HS-27A (cell line): ENCODE data around the gene ALLC.
"Not testable (repeated sequence)": the region's sequence is repeated elsewhere in the genome, so short reads cannot be mapped to it uniquely, and the experiment has no call there.

Experiments used
- DNase-seq: peaks from one replicate; pipeline ENCODE4 v3.0.0-alpha.2; 2012; ENCODE audit warnings: low read depth, missing footprints

The ALLC gene

DNA sequence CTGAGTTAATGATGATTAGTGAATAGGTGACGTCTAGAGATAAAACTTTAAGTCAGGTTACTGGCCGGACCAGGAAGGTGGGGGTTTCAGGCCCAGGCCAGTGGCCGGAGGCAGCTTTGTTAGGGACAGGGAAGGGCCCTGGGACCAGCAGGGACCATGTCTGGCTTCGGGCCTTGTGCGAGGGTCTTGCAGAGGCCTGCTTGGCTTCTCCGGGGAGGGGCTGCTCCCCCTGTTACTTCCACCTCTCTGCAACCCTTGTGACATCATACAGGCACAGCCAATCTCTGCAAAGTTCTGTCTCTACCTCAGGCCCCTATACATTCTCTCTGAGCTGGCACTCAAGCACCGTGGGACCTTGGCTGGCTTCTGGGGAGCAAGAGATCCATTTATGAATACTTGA lies at the start of gene ALLC:
Gene ALLC (plus strand): TSS at position 320 of the 400 bp plus-strand sequence. CDS start 12,958 bp downstream, outside the sequence.
- DNase-seq: no peak

DNA sequence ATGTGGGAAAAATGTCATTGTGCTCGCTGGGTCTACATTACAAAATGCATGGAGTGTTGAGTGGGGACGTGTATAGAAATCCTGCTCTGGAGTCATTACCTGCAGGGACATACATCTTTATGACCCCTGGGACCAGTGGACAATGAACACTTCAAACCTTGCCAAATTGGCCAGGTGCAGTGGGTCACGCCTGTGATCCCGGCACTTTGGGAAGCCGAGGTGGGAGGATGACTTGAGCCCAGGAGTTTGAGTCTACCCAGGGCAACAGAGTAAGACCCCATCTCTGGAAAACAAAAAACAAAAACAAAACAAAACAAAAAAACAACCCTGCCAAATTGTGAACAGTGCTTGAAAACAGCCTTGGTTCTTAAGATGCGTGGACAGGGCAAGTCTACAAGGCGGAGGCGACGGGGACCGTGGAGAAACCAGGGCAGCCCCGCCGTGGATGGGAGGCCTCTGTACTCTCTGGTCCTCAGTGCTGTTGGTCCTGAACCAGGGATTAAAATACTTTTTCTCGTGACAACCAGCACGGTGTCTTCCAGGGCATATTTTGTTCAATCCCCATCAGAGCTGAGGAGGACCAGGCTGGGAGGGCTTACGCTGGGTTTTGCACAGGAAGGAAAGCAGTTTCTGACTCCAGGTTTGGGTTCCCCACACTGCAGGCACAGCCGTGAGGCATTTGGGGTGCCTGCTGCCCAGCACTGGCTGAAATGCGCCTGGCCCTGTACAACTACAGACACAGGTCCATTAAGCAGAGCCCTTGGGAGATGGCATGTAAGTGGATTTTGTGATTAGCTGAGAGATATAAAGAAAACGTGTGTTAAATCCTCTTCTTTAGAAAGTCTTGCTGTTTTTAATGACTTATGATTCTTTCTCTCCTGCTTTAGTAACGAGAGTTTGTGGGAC lies 49.4 kb upstream of the ALLC start:
- DNase-seq: no peak

DNA sequence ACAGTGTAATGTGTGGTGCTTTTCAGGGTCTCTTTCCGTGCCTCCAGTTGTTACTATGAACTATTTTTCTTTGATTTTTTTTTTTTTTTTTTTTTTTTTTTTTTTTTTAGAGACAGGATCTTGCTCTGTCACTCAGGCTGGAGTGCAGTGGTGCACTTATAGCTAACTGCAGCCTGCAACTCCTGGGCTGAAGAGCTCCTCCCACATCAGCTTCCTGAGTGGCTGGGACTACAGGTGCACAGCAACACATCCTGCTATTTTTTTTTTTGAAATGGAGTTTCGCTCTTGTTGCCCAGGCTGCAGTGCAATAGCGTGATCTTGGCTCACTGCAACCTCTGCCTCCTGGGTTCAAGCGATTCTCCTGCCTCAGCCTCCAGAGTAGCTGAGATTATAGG lies 48.7 kb upstream of the ALLC start:
- not testable (repeated sequence) for DNase-seq

DNA sequence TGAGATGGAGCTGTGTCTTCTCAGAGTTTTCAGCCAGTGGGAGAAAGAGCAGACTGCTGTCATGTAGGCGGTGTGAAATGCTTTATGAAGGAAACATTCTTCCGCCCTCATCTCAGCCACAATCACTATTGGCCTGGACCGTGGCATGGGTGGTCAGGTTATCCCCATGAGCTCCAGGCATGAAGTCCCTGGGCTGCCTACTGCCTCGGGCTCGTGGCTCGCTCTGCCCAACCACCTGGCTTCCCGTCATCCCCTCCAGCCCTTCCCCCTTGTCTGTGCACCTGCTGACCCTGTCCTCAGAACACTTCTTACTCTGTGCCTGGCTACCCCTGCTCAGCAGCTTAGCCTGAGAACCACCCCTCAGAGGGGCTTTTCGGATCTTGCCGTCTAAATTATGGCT lies 47.6 kb upstream of the ALLC start:
- DNase-seq: no peak

DNA sequence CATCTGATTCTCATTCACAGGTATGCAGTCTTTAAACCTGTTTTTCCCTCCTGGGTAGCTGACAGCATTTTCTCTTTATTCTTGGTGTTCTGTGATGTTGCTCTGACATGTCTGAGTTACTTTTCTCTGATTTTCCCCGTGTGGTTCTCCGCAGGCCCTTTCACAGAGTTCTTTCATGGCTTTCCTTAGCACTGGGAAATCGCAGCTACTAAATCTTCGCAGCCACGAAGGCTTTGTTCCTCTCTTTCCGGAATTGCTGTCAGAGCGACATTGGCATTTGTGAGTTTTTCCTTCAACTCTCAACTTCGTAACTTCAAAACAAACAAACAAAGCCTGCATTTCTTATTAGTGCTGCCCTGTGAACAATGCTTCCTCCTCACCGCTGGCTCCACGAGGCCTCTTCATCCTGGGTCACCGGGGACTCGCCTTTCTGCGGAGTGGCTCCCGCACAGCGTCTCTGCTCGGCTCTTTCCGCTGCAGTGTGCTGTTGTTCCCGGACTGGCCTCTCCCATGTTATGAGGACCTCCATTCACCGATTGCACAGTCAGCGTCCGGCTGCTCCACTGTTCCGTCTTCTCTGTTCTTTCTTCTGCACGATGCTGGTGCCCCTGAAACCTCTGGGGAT lies 47.0 kb upstream of the ALLC start:
- DNase-seq: no peak

DNA sequence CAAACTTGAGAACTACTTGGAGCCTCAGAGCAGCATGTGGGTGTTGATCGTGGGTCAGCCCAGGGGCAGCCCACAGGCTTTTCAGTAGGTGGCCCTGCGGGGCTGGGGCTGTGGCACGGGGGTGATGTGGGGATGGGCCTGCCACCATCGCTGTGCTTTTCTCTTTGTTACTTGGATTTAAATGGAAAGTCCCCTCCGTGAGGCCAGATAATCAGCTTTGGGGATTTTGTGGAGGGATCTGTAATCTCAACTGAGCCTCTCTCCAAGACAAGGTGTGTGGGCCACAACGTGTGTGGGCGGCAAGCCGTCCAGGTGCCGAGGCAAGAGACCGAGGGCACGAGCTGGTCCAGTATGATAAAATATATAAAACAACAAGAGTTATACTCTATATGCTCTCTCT lies 46.4 kb upstream of the ALLC start:
- no peak for DNase-seq

DNA sequence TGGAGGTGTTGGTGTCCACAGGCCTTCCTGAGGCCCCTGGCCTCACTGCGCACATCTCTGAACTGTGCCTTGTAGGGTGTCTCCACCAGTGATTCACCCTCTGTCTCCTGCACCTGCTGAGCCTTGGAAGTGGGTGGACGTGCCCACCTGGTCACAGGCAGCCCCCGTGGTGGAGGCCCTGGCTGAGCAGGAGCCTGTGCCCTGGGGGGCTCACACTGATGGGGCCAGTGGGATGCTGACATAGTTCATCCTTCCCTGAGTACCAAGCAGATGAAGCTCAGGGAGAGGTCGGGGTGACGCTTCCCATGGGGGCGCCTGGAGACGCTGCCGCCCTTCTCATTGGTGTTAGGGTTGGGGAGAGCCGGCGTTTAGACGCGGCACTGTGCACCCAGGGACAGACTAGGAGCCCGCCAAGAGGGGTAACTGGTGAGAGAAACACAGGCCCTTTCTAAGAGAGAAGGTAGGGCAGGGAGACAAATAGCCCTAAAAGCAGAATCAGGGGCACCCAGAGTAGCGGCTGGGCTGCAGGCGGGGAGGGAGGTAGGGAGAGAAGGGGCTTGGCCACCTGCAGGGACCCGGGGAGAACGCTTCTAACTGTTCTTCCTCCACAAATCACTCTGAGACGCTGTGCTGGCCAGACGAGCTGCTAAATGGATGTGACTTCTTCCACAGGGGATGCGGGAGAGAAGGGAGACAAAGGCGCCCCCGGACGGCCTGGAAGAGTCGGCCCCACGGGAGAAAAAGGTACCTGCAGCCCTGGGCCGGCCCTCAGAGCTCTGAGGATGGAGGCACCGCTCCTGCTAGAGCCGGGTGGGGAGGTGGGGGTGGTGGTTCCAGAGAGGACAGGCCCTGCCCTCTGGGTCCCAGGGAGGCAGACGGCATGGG lies 45.1 kb upstream of the ALLC start:
- DNase-seq: no peak

DNA sequence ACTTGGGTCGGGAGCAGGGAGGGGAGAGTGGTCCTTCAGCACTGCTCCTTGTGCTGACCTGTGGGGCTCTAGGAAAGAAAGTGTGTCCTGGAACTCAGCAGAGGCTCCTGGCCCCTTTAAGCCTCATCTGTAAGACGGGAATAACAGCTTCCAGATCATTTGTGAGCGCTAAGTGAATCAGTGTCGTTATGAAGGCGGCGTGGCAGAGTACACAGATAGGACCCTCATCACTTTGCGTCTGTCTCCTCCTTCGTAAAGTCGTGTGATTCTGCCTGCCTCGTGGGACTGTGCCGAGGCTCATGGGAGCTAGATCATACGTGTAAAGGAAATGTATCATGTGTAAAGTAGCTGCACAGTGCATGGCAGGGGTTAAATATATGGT lies 44.5 kb upstream of the ALLC start:
- no peak for DNase-seq

DNA sequence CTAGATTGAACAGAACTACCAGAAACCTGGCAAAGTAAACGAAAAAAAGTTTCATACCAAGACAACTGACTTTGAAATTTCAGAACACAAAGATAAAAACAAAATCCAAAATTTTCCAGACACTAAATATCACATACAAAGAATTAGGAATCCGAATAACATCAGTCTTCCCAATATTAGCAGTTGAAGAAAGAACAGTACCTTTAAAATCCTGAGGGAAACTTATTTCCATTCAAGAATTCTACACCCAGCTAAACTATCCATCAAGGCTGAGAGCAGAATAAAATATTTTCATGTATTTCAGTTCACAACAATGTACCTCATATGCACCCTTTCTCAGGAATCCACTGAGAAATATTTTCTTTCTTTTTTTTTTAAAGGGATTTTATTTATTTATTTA lies 43.3 kb upstream of the ALLC start:
- DNase-seq: not testable (repeated sequence)

DNA sequence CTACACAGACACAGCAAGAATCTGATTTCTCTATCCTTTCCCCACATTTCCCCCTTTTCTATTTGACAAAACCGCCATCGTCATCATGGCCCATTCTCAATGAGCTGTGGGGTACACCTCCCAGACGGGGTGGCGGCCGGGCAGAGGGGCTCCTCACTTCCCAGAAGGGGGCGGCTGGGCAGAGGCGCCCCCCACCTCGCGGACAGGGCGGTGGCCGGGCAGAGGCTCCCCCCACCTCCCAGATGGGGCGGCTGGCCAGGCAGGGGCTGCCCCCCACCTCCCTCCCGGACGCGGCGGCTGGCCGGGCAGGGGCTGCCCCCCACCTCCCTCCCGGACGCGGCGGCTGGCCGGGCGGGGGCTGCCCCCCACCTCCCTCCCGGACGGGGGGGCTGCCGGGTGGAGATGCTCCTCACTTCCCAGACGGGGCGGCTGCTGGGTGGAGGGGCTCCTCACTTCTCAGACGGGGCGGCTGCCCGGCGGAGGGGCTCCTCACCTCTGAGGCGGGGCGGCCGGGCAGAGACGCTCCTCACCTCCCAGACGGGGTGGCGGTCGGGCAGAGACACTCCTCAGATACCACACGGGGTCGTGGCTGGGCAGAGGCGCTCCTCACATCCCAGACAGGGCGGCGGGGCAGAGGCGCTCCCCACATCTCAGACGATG lies 42.3 kb upstream of the ALLC start:
- not testable (repeated sequence) for DNase-seq

DNA sequence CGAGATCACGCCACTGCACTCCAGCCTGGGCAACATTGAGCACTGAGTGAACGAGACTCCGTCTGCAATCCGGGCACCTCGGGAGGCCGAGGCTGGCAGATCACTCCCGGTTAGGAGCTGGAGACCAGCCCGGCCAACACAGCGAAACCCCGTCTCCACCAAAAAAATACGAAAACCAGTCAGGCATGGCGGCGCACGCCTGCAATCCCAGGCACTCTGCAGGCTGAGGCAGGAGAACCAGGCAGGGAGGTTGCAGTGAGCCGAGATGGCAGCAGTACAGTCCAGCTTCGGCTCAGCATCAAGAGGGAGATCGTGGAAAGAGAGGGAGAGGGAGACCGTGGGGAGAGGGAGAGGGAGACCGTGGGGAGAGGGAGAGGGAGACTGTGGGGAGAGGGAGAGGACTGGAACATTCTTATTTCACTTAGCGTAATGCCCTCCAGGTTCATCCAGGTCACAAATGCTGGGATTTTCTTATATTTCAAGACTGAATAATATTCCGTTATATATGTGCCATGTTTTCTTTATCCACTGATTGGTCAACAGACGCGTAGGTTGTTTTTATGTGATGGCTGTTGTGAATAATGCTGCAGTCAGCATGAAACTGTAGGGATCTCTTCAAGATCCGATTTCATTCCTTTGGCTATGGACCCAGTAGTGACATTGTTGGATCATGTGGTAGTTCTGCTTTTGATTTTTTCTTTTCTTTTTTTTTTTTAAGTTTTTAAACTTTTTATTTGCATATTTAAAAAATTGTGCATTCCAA lies 41.4 kb upstream of the ALLC start:
- not testable (repeated sequence) for DNase-seq

DNA sequence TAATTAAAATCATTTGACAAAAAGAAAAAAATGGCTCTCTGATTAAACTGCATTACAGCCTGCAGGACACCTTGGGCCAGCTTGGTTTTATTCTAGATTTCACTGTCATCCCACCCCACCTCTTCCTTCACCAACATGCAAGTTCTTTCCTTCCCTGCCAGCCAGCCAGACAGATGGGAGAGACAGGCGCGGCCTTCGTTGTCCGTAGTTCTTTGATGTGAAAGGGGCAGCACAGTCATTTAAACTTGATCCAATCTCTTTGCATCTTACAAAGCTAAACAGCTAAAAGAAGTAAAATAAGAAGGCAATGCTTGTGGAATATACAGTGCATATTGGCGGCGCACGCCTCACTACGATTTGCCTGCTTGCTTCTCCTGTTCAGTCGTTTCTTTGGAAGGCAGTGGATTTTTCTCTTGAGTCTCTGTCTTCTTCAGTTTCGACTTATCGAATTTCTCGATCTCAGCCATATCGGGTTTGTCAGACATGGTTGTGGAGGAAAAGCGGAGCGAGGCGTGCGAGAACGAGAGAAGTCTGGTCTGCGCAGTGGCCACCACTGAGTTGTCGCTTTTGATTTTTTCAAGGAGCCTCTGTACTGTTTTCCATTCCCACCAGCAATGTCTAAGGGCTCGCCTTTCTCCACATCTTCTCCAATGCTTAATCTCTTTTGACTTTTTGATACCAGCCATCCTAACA lies 40.7 kb upstream of the ALLC start:
- DNase-seq: no peak

DNA sequence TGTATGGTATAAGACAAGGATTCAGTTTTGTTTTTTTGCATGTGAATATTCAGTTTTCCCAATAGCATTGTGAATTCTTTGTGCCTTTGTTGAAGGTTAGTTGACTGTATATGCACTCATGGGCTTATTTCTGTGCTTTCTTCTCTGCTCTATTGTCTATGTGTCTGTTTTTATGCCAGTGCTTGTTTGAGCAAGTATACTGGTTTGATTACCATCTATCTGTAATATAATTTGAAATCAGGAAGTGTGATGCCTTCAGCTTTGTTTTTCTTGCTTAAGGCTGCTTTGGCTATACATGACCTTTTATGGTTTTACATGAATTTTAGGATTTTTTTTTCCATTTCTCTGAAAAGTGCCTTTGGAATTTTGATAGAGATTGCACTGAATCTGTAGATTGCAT lies 39.6 kb upstream of the ALLC start:
- DNase-seq: no peak

DNA sequence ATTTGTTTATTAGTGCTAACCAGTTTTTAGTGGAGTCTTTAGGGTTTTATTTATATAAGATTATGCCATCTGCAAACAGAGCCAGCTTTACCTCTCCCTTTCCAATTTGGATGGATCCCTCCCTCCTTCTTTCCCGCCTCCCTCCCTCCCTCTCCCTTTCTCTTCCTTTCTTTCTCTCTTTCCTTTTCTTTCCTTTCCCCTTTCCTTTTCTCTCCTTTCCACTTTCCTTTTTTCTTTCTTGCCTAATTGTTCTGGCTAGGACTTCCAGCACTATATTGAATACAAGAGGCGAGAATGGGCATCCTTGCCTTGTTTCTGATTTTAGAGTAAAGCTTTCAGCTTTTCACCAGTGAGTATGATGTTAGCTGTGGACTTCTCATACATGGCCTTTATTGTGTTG lies 39.0 kb upstream of the ALLC start:
- DNase-seq: no peak

DNA sequence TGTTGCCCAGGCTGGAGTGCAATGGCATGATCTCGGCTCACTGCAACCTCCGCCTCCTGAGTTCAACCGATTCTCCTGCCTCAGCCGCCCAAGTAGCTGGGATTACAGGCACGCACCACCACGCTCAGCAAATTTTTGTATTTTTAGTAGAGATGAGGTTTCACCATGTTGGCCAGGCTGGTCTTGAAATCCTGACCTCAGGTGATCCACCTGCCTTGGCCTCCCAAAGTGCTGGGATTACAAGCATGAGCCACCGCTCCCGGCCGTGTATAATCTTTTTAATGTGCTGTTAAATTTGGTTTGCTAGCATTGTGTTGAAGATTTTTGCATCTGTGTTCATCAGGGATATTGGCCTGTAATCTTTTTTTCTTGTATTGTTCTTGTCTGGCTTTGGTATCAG lies 38.3 kb upstream of the ALLC start:
- not testable (repeated sequence) for DNase-seq

DNA sequence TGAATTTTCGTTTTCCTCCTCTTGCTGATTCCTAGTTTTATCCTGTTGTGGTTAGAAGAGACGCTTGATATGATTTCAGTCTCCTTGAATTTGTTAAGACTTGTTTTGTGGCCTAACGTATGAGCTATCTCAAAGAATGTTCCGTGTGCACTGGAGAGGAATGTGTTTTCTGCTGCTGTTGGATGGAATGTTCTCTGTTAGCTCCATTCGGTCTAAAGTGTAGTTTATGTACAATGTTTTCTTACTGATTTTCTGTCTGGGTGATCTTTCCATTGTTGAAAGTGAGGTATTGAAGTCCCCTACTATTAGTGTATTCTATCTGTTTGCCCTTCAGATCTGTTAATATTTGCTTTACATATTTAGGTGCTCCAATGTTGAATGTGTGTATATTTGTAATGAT lies 37.2 kb upstream of the ALLC start:
- no peak for DNase-seq

DNA sequence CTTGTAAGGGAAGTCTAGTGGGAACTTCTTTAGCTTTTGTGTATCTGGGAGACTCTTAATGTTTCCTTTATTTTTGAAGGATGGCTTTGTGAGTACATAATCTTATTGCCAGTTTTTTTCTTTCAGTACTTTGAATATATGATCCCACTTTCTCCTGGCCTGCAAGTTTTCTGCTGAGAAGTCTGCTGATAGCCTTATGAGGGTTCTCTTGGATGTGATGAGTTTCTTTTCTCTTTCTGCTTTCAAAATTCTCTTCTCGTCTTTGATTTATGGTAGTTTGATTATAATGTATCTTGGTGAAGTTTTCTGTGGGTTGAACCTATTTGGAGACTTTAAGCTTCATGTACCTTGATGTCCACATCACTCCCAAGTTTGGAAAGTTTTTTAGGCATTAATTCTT lies 35.0 kb upstream of the ALLC start:
- no peak for DNase-seq

DNA sequence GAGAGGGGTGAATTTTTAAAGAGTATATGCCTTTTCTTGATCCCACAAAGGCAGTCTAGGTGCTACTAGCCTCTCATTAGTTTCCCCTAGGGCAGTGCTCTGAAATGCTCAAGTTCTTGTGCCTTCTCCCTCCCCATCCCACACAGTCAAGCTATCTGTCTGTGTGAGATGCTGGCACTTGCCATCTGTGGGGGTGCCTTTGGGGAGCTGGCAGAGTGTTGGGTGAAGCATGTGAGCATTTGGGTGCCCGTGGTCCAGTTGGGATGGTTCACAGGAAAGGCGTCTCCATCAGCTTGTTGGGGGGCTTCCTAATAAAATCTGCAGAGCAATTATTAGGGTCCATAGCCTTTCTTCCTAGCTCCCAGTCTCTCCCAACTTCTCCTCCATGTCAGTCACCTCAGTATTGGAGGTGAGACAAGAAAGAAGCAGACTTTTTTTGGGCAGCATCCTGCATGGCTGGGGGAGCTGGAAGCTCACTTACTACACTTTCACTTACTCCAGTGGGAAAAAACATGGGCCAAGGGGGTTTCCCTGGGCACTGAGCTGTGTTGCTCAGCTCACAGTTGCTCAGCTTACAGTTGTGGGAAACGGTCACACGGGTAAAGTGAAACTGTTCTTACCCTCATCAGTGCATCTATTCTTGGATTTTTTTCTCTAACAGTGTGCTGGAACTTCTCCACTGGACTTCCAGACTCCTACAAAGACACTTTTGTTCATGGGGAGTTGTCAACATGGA lies 33.8 kb upstream of the ALLC start:
- DNase-seq: no peak

DNA sequence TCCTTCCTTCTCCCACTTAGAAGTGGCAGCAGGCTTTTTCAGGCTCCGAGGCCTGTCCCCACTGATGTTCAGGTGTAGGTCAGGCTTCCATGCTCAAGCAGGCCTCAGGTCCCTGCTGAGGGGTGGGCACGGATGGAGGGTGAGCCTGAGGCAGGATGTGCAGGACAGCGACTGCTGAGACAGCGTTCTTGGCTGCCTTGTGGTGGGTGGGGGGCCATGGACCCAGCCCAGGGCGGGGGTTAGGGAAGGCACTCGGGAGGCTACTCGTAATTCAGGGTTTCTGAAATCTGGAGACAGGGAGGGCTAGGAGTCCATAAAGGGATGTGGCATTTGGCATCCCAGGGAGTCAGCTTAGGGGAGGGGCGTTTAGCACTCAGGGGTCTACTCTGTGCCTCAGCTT lies 32.8 kb upstream of the ALLC start:
- no peak for DNase-seq
